Activated naive CD8-positive, alpha-beta T cell treated with anti-CD3 and anti-CD28 coated beads, Interleukin-2, amount 10 ng/mL, durations not matched to agents 7 days and 5 days (primary cell): Measurements from ENCODE around the gene ZNF777. TPM values are rescaled to one million over a fixed set of nuclear protein-coding genes. Genes with fewer than 3 reads are reported as not detected.
A peak's percentile ranks its signal among the peaks of the same experiment; 100 is the strongest.
"Not testable (repeated sequence)": the region's sequence is repeated elsewhere in the genome, so short reads cannot be mapped to it uniquely, and the experiment has no call there.

Experiments used
- ATAC-seq: fragments of 150-1000 bp; cut with Tn5 transposase; one replicate; pipeline ENCODE4 v1.10.0; 2021; ENCODE audit warnings: low read depth, moderate library complexity
- POLR2A ChIA-PET: fragments of 350-600 bp; sonication (Branson Sonifier 250); formaldehyde crosslinking; loops from one replicate; lab custom pipeline; 2021; ENCODE audit warnings: antibody characterized with exemption; lab: Charles Lee
- DNase-seq: peaks from one replicate; pipeline ENCODE4 v3.0.0; 2021
- H3K27ac Mint-ChIP-seq: one replicate; pipeline ENCODE4 v1.8.0; 2022; ENCODE audit warnings: mild to moderate bottlenecking, mixed read lengths
- H3K27me3 Mint-ChIP-seq: one replicate; pipeline ENCODE4 v1.8.0; 2022; ENCODE audit warnings: mild to moderate bottlenecking, moderate library complexity, mixed read lengths
- H3K36me3 Mint-ChIP-seq: one replicate; pipeline ENCODE4 v1.8.0; 2021; ENCODE audit warnings: mild to moderate bottlenecking, mixed read lengths
- H3K4me1 Mint-ChIP-seq: one replicate; pipeline ENCODE4 v1.8.0; 2021; ENCODE audit warnings: mixed read lengths
- H3K4me3 Mint-ChIP-seq: one replicate; pipeline ENCODE4 v1.8.0; 2022; ENCODE audit warnings: mild to moderate bottlenecking, moderate library complexity, mixed read lengths
- H3K9me3 Mint-ChIP-seq: one replicate; pipeline ENCODE4 v1.8.0; 2021; ENCODE audit warnings: mixed read lengths
- total RNA-seq, 2 experiments: library from RNA; stranded (reverse); gene quantifications; one replicate each; pipeline ENCODE4 v1.2.3, GENCODE V29; 2021

ZNF777 gene
- total RNA-seq, 2 experiments from 2014 or later, result 14.1 to 14.9 TPM

- DNase-seq (no peak), ATAC-seq (no peak)
- no peaks in the 10 kb centered on the region for H3K27me3 Mint-ChIP-seq
- POLR2A ChIA-PET, result interaction anchor here (0.5 to 0.6 kb wide), 2 partner anchors 34 to 72 kb away, joined by 3 read pairs; no protein-coding TSS in a partner anchor
- H3K9me3 Mint-ChIP-seq, result no peaks in the 10 kb centered on the region
- peaks cover 11% of the 10 kb centered on the region for H3K36me3 Mint-ChIP-seq
- no peak overlapping the region for H3K27ac Mint-ChIP-seq
- no peak overlapping the region for H3K4me3 Mint-ChIP-seq
- peaks cover 10% of the 10 kb centered on the region for H3K4me1 Mint-ChIP-seq
Observed at GRCh38 chr7:149455175-149455950, 5.5 kb downstream of the ZNF777 start.

- POLR2A ChIA-PET, result interaction anchor here (0.5 kb wide), 1 partner anchor 72 kb away, joined by 3 read pairs; no protein-coding TSS in a partner anchor
- no peak overlapping the region for H3K4me3 Mint-ChIP-seq
- no peaks in the 10 kb centered on the region for H3K27me3 Mint-ChIP-seq
- ATAC-seq (no peak), DNase-seq (no peak)
- no peak overlapping the region for H3K27ac Mint-ChIP-seq
- peaks cover 12% of the 10 kb centered on the region for H3K36me3 Mint-ChIP-seq
- peaks cover 10% of the 10 kb centered on the region for H3K4me1 Mint-ChIP-seq
- no peaks in the 10 kb centered on the region for H3K9me3 Mint-ChIP-seq
Observed at GRCh38 chr7:149454750-149455149, 6.1 kb downstream of the ZNF777 start.

GRCh38 chr7:149454006-149454405 is 6.9 kb downstream of the ZNF777 start:
- POLR2A ChIA-PET, result no interaction called here
- no peaks in the 10 kb centered on the region for H3K9me3 Mint-ChIP-seq

DNA sequence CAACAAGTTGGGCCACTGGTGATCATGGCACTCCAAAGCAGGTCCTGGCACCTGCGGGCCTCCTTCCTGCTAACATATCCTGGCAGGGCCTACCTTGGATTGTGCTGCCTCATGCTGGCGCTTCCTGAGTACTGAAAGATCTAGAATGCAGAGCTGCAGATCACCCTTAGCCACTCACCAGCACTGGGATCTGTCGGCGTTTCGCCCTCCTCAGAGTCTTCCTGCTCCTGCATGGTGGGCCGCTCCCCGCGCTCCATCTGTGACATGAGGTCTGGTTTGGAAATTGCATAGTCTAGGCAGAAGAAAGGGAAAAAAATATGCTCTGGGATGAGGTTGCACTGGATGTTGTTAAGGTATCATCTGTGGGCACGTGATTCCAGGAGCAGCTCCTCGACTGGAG is 10.0 kb downstream of the ZNF777 start:
- Mint-ChIP-seq H3K27me3 (no peaks in the 10 kb centered on the region), H3K36me3 (peaks cover 25% of the 10 kb centered on the region), H3K4me1 (no peaks in the 10 kb centered on the region), H3K4me3 (no peak overlapping the region), H3K27ac (no peak overlapping the region), H3K9me3 (no peaks in the 10 kb centered on the region)
- no peak for ATAC-seq
- POLR2A ChIA-PET, result no interaction called here
- DNase-seq, result no peak

More at GRCh38 chr7:149454006-149454405, 6.9 kb downstream of the ZNF777 start:
- Mint-ChIP-seq H3K4me1 (peaks cover 10% of the 10 kb centered on the region), H3K36me3 (peaks cover 16% of the 10 kb centered on the region), H3K27me3 (no peaks in the 10 kb centered on the region), H3K27ac (no peak overlapping the region), H3K4me3 (no peak overlapping the region)
- DNase-seq (no peak), ATAC-seq (no peak)

- H3K27ac Mint-ChIP-seq, result no peak overlapping the region
Observed at GRCh38 chr7:149449897-149450296, 11.0 kb downstream of the ZNF777 start.

GRCh38 chr7:149448961-149449360 is 11.9 kb downstream of the ZNF777 start:
- Mint-ChIP-seq H3K27me3 (no peaks in the 10 kb centered on the region), H3K4me1 (no peaks in the 10 kb centered on the region), H3K9me3 (no peaks in the 10 kb centered on the region), H3K27ac (no peak overlapping the region), H3K4me3 (no peak overlapping the region), H3K36me3 (peaks cover 28% of the 10 kb centered on the region)
- ATAC-seq, result no peak
- POLR2A ChIA-PET, result no interaction called here
- DNase-seq, result no peak

More at GRCh38 chr7:149449897-149450296, 11.0 kb downstream of the ZNF777 start:
- Mint-ChIP-seq H3K36me3 (peaks cover 26% of the 10 kb centered on the region), H3K27me3 (no peaks in the 10 kb centered on the region), H3K4me3 (no peak overlapping the region), H3K9me3 (no peaks in the 10 kb centered on the region), H3K4me1 (no peaks in the 10 kb centered on the region)
- POLR2A ChIA-PET, result no interaction called here
- DNase-seq, result no peak
- no peak for ATAC-seq

GRCh38 chr7:149446026-149446425 is 14.8 kb downstream of the ZNF777 start:
- H3K4me1 Mint-ChIP-seq, H3K27ac Mint-ChIP-seq, ATAC-seq, POLR2A ChIA-PET, DNase-seq, H3K9me3 Mint-ChIP-seq, H3K4me3 Mint-ChIP-seq, H3K27me3 Mint-ChIP-seq: not testable (repeated sequence)
- peaks cover 29% of the 10 kb centered on the region for H3K36me3 Mint-ChIP-seq

GRCh38 chr7:149444287-149444686 is 16.6 kb downstream of the ZNF777 start:
- H3K27ac Mint-ChIP-seq, result no peak overlapping the region
- H3K36me3 Mint-ChIP-seq, result peaks cover 22% of the 10 kb centered on the region

GRCh38 chr7:149443523-149443922 is 17.3 kb downstream of the ZNF777 start:
- POLR2A ChIA-PET, result no interaction called here

More at GRCh38 chr7:149444287-149444686, 16.6 kb downstream of the ZNF777 start:
- DNase-seq (no peak), ATAC-seq (no peak)
- POLR2A ChIA-PET, result no interaction called here
- H3K27me3 Mint-ChIP-seq, result no peaks in the 10 kb centered on the region
- H3K4me3 Mint-ChIP-seq, result no peak overlapping the region
- H3K4me1 Mint-ChIP-seq, result peaks cover 11% of the 10 kb centered on the region
- H3K9me3 Mint-ChIP-seq, result no peaks in the 10 kb centered on the region

DNA sequence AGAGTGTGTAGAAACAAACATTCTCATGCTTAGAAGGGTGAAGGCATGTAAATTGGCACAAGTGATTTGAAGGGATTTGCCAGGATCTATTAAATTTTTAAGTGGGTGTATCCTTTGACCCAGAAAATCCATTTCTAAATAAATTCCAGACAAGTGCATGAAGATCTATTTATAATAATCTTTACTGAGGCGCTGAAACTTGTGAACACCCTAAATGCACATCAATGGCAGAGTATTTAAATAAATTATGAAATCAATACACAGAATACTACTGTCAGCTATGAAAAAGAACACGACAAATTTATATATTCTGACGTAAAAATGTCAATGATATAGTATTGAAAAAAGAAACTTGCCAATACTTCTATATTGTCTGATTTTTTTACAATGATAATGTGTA is 17.9 kb downstream of the ZNF777 start:
- DNase-seq (no peak), ATAC-seq (no peak)
- Mint-ChIP-seq H3K4me1 (peaks cover 15% of the 10 kb centered on the region), H3K4me3 (no peak overlapping the region), H3K27ac (no peak overlapping the region), H3K9me3 (no peaks in the 10 kb centered on the region), H3K27me3 (no peaks in the 10 kb centered on the region), H3K36me3 (peaks cover 26% of the 10 kb centered on the region)
- POLR2A ChIA-PET, result interaction anchor here (1.3 kb wide), 1 partner anchor 16 kb away, joined by 5 read pairs; no protein-coding TSS in a partner anchor

More at GRCh38 chr7:149443523-149443922, 17.3 kb downstream of the ZNF777 start:
- ATAC-seq, result no peak
- no peak for DNase-seq
- Mint-ChIP-seq H3K27me3 (no peaks in the 10 kb centered on the region), H3K27ac (no peak overlapping the region), H3K9me3 (no peaks in the 10 kb centered on the region), H3K4me1 (peaks cover 15% of the 10 kb centered on the region), H3K4me3 (no peak overlapping the region), H3K36me3 (peaks cover 26% of the 10 kb centered on the region)

- peak; percentile 73 for ATAC-seq
- H3K9me3 Mint-ChIP-seq, result no peaks in the 10 kb centered on the region
- peak overlapping the region; percentile 15 for H3K27ac Mint-ChIP-seq
- H3K4me1 Mint-ChIP-seq, result peaks cover 15% of the 10 kb centered on the region
- DNase-seq, result no peak
- no peaks in the 10 kb centered on the region for H3K27me3 Mint-ChIP-seq
- no peak overlapping the region for H3K4me3 Mint-ChIP-seq
- POLR2A ChIA-PET, result interaction anchor here (0.7 kb wide), 1 partner anchor 41 kb away, joined by 3 read pairs; no protein-coding TSS in a partner anchor
- peaks cover 21% of the 10 kb centered on the region for H3K36me3 Mint-ChIP-seq
Observed at GRCh38 chr7:149440222-149440621, 20.6 kb downstream of the ZNF777 start.

GRCh38 chr7:149436358-149436757 is 24.5 kb downstream of the ZNF777 start:
- DNase-seq (no peak), ATAC-seq (no peak)
- no peak overlapping the region for H3K27ac Mint-ChIP-seq
- H3K4me1 Mint-ChIP-seq, result peaks cover 15% of the 10 kb centered on the region
- H3K36me3 Mint-ChIP-seq, result peaks cover 23% of the 10 kb centered on the region
- no peak overlapping the region for H3K4me3 Mint-ChIP-seq
- no peaks in the 10 kb centered on the region for H3K27me3 Mint-ChIP-seq
- POLR2A ChIA-PET, result no interaction called here
- H3K9me3 Mint-ChIP-seq, result no peaks in the 10 kb centered on the region

DNA sequence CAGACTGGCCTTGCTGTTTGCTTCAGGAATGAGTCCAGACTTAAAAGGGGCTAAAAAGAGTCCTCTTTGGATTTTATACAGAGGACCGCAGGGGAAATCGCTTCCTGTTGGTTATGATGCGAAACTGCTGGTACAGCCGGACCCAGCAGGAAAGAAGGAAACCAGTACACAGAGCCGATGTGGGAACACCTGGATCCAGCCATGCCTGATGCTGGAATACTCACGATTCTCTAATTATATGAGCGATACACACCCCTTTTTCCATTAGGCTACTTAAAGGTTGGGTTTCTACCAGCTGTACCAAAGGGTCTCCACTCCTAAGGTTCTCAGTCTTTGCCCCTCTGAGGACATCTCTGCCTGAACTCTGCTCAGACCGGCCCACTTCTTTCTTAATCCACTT is 27.7 kb downstream of the ZNF777 start:
- Mint-ChIP-seq H3K36me3 (peaks cover 37% of the 10 kb centered on the region), H3K27me3 (no peaks in the 10 kb centered on the region)

More for the DNA sequence above, 27.7 kb downstream of the ZNF777 start:
- POLR2A ChIA-PET, result no interaction called here
- Mint-ChIP-seq H3K9me3 (no peaks in the 10 kb centered on the region), H3K4me3 (no peak overlapping the region), H3K27ac (no peak overlapping the region), H3K4me1 (peaks cover 9% of the 10 kb centered on the region)
- no peak for ATAC-seq
- DNase-seq, result no peak
